HG03066 (cell line): Measurements from ENCODE around the gene FBXO48.
"Not testable (repeated sequence)": the region's sequence is repeated elsewhere in the genome, so short reads cannot be mapped to it uniquely, and the experiment has no call there.

Source experiments
- ATAC-seq: cut with Tn5 transposase; IDR thresholded peaks from one replicate; pipeline ENCODE4 v1.9.1; 2021; ENCODE audit warnings: low read depth; ENCODE audit not compliant: unreplicated experiment

FBXO48 gene

GRCh38 chr2:68467077-68467960 is at the start of gene FBXO48, which contains the start of gene APLF:
TSS of gene FBXO48 (minus strand) at chr2:68467294. CDS start at chr2:68465145, 2,149 bp downstream.
TSS of gene APLF (plus strand) at chr2:68467585. CDS start at chr2:68467732, 147 bp downstream.
- ATAC-seq = peak; percentile 94

- ATAC-seq = no peak
These were observed 49.2 kb upstream of the FBXO48 start for GRCh38 chr2:68516051-68516955.

DNA sequence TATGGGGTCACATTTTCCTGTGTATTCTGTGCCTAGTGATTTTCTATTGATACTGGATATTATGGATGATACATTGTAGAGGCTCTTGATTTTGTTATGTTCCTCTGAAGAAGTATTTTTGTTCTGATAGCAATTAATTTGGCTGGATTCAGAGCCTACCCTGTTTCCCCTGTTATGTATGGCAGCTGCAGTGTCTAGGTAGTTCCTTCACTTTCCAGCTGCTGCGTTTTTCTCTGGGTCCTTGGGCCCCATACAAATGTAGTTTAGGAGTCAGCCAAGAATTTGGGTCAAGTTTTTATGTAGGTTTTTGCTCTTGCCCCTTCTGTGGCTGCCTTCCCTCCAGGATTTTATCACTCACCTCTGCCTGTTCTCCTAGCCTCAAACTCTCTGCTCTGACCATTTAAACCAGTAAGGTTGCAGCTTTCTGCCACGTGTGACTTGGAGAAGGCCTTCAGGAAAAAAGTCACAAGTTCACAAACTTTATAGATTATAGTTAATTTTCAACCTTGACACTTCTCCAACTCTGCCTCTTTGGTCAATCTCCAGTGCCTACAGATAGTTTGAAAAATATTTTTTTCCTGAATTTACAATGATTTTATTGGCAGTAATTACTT is 47.3 kb upstream of the FBXO48 start:
- ATAC-seq = no peak

DNA sequence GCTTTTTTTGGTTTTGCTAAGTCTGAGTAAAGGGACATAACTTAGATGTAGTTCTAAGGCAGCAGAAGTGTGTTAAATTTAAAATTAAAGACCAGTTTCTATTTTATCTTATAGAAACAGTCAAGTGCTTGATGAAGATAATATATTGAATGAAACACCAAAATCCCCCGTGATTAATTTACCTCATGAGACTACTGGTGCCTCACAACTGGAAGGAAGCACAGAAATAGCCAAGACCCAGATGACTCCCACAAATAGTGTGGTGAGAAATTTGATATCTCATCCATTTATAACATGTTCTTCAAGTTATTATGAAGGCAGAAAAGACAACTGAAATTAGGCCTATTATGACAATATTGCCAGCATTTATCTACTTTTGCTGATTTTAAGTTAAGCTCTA is 45.9 kb upstream of the FBXO48 start:
- no peak for ATAC-seq

- ATAC-seq = no peak
These were observed 45.2 kb upstream of the FBXO48 start for GRCh38 chr2:68512326-68512725.

DNA sequence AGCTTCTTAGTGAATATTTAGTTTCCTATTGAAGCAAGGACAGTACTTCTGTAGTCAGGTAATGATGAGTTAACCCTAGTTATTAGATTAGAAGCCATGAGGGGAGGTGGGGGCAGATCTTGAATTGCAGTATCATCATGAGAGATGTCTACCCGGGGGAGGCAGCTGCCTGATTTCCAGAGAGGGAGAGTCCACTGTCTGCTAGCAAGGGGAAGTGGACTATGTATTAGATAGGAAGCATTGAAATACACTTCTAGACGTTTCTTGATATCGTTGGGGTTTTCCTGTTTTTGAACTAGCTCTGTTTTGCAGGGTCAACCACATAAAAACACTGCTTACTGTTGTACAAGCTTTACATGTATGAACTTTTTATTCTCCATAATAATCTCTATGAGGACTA is 39.1 kb upstream of the FBXO48 start:
- no peak for ATAC-seq

DNA sequence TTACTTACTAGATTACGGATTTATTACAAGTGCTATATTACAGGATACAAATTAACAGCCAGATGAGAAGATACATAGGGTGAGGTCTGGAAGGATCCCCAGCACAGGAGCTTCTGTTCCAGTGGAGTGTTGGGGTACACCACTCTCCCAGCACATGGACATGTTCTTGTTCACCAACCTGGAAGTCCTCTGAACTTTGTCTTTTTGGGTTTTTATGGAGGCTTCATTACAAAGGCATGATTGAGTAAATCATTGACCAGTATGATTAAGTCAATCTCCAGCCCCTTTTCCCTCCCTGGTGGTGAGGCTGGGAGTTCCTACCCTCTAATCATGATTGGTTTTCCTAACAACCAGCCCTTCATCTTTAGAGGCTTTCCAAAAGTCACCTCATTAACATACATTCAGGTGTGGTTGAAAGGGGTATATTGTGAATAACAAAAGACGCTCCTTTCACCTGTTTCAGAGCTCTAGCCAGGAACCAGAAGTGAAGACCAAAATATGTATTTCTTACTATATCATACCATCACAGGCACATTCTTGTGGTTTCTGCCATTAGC is 38.6 kb upstream of the FBXO48 start:
- ATAC-seq = no peak

- ATAC-seq = no peak
These were observed 34.7 kb upstream of the FBXO48 start for GRCh38 chr2:68501768-68502167.

- ATAC-seq = no peak
These were observed 33.6 kb upstream of the FBXO48 start for GRCh38 chr2:68500649-68501048.

GRCh38 chr2:68499133-68499532 is 32.0 kb upstream of the FBXO48 start:
- ATAC-seq = no peak

DNA sequence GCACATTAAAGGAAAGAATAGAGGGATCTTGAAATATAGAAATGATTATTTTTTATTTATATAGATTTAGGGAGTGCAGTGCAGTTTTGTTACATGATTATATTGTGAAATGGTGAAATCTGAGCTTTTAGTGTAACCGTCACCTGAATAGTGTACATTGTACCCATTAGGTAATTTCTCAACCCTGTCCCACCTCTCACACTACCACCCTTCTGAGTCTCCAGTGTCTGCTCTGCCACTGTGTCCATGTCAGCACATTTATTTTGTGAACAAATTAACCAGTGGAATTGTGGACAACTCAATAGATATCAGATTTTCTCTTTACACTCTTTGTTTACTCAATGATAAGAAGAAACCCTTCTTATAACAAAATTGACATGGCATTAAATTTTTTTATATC is 24.5 kb upstream of the FBXO48 start:
- ATAC-seq = no peak

DNA sequence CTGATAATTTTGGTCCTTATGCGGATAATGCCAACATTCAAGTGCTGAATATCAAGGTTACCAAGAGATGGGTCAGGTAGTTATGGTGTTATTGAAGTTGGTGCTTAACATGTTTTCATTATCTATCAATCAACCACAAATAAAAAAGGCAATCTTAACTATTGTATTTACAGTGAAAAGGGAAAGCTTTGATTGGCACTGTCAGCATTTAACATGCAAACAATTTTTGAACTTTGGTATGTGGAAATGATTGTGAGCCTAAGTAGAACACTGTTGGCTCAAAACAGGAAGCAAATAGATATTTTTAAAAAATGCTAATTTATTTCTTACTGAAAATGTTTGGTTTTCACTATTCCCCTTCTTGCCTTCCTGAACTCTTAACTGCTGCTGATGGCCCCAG is 22.2 kb upstream of the FBXO48 start:
- ATAC-seq = no peak

DNA sequence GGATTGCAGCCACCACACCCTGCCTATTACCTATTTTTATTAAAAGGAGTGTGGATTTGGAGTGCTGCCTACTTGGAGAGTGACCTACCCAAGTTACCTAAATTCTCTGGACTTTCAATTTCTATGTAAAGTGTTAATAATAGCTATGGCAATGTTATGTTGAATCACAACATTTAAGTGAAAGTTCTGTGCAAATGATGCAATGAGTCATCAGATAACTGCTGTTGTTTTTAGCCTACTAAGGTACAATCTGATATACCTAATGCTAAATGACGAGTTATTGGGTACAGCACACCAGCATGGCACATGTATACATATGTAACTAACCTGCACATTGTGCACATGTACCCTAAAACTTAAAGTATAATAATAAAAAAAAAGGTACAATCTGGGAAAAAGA is 21.5 kb upstream of the FBXO48 start:
- ATAC-seq = not testable (repeated sequence)

- no peak for ATAC-seq
These were observed 20.8 kb upstream of the FBXO48 start for GRCh38 chr2:68487773-68488355.

- ATAC-seq = no peak
These were observed 15.9 kb upstream of the FBXO48 start for GRCh38 chr2:68483011-68483410.

DNA sequence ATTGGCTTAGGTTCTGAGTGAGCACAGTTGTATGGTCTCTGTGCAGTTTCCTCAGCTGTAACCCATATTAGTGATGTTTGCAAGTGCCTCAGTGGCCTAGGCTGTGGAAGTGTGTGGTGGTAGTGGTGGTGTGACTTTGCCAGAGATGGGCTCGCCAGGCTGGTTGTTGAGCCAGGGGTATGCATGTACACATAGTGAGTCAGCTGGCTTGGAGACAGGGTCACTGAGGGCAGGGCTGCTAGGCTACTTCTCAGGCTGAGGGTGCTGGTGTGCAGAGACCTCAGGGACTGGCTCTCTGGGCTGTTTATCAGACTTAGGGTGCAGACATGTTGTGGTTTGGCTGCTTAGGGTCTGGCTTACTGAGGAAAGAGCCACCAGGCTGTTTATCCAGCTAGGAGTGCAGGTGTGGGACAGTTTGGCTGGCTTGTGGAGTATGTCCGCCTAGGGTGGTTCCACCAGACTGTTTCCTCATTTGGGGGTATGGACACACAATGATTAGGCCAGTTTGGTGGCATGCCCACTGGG is 15.3 kb upstream of the FBXO48 start:
- ATAC-seq = no peak

DNA sequence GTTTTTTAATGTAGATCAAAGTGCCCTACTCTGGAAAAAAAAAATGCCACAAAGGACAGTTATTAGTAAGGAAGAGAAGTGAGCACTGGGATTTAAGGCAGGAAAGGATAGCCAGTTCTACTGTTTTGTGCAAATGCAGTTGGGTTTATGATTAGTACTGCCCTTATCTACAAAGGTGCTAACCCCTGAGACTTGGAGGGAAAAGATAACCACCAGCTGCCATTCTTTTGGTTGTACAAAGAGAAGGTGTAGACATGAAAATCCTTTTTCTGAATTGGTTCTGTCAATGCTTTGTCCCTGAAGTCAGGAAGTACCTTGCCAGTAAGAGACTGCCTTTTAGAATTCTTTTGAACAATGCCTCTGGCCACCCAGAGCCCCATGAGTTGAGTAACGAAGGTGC is 11.6 kb upstream of the FBXO48 start:
- no peak for ATAC-seq

- no peak for ATAC-seq
These were observed 9.4 kb upstream of the FBXO48 start for GRCh38 chr2:68476454-68476853.

DNA sequence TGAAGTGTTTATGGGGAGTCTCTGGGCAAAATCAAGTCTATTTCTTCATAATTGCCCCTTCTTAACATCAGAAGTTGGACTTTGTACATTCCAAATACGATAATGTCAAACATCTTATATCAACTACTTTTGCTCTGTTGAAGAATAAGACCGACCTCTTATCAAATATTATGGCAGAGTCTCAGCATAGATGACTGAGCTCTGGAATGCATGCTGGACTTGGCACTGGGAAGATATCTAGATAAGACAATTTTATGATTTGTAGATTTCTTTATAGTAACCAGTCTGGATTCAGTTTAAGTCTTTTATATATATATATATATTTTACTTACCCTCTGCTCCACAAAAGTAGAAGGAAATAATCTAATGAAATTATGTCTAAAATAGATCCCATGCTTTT is 8.5 kb upstream of the FBXO48 start:
- ATAC-seq = no peak

GRCh38 chr2:68475110-68475509 is 8.0 kb upstream of the FBXO48 start:
- ATAC-seq = no peak
